NCI-H524 treated with DMSO at 0.1 percent for 48 hours (cell line): ENCODE measurements around the gene DCHS1.

Source experiments
- DNase-seq: peaks from one replicate; lab custom pipeline; 2025; lab: John Stamatoyannopoulos, UW

DCHS1 gene

GRCh38 chr11:6670202-6670830, 14.7 kb upstream of the DCHS1 start:
- DNase-seq = no peak

GRCh38 chr11:6667733-6668374, 12.2 kb upstream of the DCHS1 start:
- DNase-seq = no peak

- no peak for DNase-seq
Observed at GRCh38 chr11:6666302-6667183, 10.9 kb upstream of the DCHS1 start.

- no peak for DNase-seq
Observed at GRCh38 chr11:6664551-6664950, 8.9 kb upstream of the DCHS1 start.

GRCh38 chr11:6663794-6664469, 8.3 kb upstream of the DCHS1 start:
- no peak for DNase-seq

GRCh38 chr11:6660712-6661111, 5.1 kb upstream of the DCHS1 start:
- DNase-seq = no peak

GRCh38 chr11:6658647-6659046, 3.0 kb upstream of the DCHS1 start:
- no peak for DNase-seq

- no peak for DNase-seq
Observed at GRCh38 chr11:6657346-6657745, 1.7 kb upstream of the DCHS1 start.

GRCh38 chr11:6656936-6657335, 1.3 kb upstream of the DCHS1 start:
- DNase-seq = no peak

- no peak for DNase-seq
Observed at GRCh38 chr11:6656584-6656915, 941 bp upstream of the DCHS1 start.

GRCh38 chr11:6655020-6655789, 404 bp downstream of the DCHS1 start:
- no peak for DNase-seq

- no peak for DNase-seq
Observed at GRCh38 chr11:6654281-6655019, 1.2 kb downstream of the DCHS1 start.

- no peak for DNase-seq
Observed at GRCh38 chr11:6653656-6654055, 2.0 kb downstream of the DCHS1 start.

GRCh38 chr11:6653097-6653496, 2.5 kb downstream of the DCHS1 start:
- DNase-seq = no peak

- no peak for DNase-seq
Observed at GRCh38 chr11:6652182-6652581, 3.4 kb downstream of the DCHS1 start.

GRCh38 chr11:6650980-6651379, 4.6 kb downstream of the DCHS1 start:
- no peak for DNase-seq

- no peak for DNase-seq
Observed at GRCh38 chr11:6650104-6650503, 5.5 kb downstream of the DCHS1 start.

GRCh38 chr11:6648501-6648900, 7.1 kb downstream of the DCHS1 start:
- no peak for DNase-seq

GRCh38 chr11:6647836-6648235, 7.8 kb downstream of the DCHS1 start:
- DNase-seq = no peak

- DNase-seq = no peak
Observed at GRCh38 chr11:6646918-6647679, 8.5 kb downstream of the DCHS1 start.

GRCh38 chr11:6646576-6646917, 9.1 kb downstream of the DCHS1 start:
- no peak for DNase-seq
